Loucy (cell line): ENCODE measurements around the gene PRKN.

ENCODE experiments used
- EZH2phosphoT487 ChIP-seq: fragments of 200-600 bp; IDR thresholded peaks from 2 replicates; pipeline ENCODE4 v1.6.1; 2018; ENCODE audit warnings: antibody characterized with exemption, mild to moderate bottlenecking, moderate library complexity, borderline replicate concordance
- TF ChIP-seq, protein P1 (sequence below): fragments of 200-600 bp; sonication (generic); conservative IDR thresholded peaks from 2 replicates; pipeline ENCODE4 v1.5.1; 2014; ENCODE audit warnings: mild to moderate bottlenecking, antibody characterized with exemption, low read length

DNA sequence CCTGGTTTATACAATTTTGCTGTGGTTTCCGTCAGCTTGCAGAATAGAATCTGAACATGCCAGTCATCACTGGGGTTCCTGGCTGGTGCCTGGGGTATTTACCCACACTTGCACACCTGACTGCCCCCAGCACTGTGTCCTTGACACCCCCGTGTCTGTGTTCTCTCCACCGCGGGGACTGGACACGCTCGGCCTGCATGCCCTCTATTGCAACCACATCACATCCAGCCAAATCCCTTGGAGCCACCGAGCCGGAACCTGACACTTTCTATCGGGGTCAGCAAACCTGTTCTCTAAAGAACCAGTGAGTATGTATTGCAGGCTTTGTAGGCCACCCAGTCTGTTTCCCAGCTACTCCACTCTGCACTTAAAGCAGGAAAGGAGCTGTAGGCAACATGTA, 527.5 kb downstream of the PRKN start:
- TF ChIP-seq EZH2phosphoT487: no peak
- TF ChIP-seq, protein P1, sequence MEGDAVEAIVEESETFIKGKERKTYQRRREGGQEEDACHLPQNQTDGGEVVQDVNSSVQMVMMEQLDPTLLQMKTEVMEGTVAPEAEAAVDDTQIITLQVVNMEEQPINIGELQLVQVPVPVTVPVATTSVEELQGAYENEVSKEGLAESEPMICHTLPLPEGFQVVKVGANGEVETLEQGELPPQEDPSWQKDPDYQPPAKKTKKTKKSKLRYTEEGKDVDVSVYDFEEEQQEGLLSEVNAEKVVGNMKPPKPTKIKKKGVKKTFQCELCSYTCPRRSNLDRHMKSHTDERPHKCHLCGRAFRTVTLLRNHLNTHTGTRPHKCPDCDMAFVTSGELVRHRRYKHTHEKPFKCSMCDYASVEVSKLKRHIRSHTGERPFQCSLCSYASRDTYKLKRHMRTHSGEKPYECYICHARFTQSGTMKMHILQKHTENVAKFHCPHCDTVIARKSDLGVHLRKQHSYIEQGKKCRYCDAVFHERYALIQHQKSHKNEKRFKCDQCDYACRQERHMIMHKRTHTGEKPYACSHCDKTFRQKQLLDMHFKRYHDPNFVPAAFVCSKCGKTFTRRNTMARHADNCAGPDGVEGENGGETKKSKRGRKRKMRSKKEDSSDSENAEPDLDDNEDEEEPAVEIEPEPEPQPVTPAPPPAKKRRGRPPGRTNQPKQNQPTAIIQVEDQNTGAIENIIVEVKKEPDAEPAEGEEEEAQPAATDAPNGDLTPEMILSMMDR: no peak
